ENCODE measurements around the gene SLC19A1. TPM values are rescaled to one million over a fixed set of nuclear protein-coding genes. Genes with fewer than 3 reads are reported as not detected.
A peak's percentile ranks its signal among the peaks of the same experiment; 100 is the strongest.

The SLC19A1 gene
- total RNA-seq, 1 experiment from 2014 or later, result 25.0 TPM

DNA sequence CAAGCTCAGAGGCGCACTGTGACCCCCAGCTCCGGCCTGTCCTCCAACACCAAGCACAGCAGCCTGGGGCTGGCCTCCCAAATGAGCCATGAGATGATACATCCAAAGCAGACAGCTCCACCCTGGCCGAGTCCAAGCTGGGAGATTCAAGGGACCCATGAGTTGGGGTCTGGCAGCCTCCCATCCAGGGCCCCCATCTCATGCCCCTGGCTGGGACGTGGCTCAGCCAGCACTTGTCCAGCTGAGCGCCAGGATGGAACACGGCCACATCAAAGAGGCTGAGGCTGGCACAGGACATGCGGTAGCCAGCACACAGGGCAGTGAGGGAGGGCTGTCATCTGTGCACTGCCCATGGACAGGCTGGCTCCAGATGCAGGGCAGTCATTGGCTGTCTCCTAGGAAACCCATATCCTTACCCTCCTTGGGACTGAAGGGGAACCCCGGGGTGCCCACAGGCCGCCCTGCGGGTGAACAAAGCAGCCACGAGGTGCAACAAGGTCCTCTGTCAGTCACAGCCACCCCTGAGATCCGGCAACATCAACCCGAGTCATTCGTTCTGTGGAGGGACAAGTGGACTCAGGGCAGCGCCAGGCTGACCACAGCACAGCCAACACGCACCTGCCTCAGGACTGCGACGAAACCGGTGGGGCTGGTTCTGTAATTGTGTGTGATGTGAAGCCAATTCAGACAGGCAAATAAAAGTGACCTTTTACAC lies 29.1 kb downstream of the SLC19A1 start:
- no peak for TF ChIP-seq EZH2 (IDR thresholded peaks at IDR 0.05; ENCODE audit: low read depth)
- TF ChIP-seq, protein P1, sequence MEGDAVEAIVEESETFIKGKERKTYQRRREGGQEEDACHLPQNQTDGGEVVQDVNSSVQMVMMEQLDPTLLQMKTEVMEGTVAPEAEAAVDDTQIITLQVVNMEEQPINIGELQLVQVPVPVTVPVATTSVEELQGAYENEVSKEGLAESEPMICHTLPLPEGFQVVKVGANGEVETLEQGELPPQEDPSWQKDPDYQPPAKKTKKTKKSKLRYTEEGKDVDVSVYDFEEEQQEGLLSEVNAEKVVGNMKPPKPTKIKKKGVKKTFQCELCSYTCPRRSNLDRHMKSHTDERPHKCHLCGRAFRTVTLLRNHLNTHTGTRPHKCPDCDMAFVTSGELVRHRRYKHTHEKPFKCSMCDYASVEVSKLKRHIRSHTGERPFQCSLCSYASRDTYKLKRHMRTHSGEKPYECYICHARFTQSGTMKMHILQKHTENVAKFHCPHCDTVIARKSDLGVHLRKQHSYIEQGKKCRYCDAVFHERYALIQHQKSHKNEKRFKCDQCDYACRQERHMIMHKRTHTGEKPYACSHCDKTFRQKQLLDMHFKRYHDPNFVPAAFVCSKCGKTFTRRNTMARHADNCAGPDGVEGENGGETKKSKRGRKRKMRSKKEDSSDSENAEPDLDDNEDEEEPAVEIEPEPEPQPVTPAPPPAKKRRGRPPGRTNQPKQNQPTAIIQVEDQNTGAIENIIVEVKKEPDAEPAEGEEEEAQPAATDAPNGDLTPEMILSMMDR (conservative IDR thresholded peaks at IDR 0.05), result no peak
- ChIA-PET CTCF (no interaction called here), POLR2A (ENCODE audit: unreplicated experiment) (no interaction called here)
- BruUV-seq (replicated peaks), result TSS peak; percentile 50
- Histone ChIP-seq H2AFZ (no peak overlapping the region), H3K27ac (peak overlapping the region; percentile 43), H3K79me2 (ENCODE audit: low read depth) (no peaks in the 10 kb centered on the region), H3K9me2 (ENCODE audit: insufficient read depth) (no peaks in the 10 kb centered on the region), H3K36me3 (ENCODE audit: low read depth) (0 out of 2 replicates have a peak, but pooled peaks cover under 1% of the 10 kb centered on the region), H3K4me2 (peak overlapping the region; percentile 65), H3K4me3 (no peak overlapping the region), H3K4me1 (replicated peaks; ENCODE audit: insufficient read depth) (peaks cover 55% of the 10 kb centered on the region), H4K20me1 (ENCODE audit: insufficient read depth) (no peaks in the 10 kb centered on the region), H3K9me3 (ENCODE audit: insufficient read depth, low read depth) (no peaks in the 10 kb centered on the region), H3F3A (ENCODE audit: insufficient read depth, low read depth) (peaks cover 36% of the 10 kb centered on the region; the same call in 1 of the 2 replicates), H3K27me3 (ENCODE audit: insufficient read depth, low read depth) (no peaks in the 10 kb centered on the region)
- intact Hi-C loops (cut with micrococcal nuclease; ENCODE audit: unreplicated experiment), result loop anchor here (5.0 kb wide), 1 partner anchor 39 kb away; no protein-coding TSS in a partner anchor
- peak; percentile 86 to 92 for DNase-seq

DNA sequence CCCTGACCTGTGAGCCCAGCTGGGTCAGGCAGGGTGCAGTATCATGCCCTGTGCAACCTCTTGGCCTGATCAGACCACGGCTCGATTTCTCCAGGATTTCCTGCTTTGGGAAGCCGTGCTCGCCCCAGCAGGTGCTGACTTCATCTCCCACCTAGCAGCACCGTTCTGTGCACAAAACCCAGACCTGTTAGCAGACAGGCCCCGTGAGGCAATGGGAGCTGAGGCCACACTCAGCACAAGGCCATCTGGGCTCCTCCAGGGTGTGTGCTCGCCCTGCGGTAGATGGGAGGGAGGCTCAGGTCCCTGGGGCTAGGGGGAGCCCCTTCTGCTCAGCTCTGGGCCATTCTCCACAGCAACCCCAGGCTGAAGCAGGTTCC lies 29.6 kb downstream of the SLC19A1 start:
- Histone ChIP-seq H3K4me1 (replicated peaks; ENCODE audit: insufficient read depth) (peaks cover 50% of the 10 kb centered on the region), H3K4me3 (no peak overlapping the region), H4K20me1 (ENCODE audit: insufficient read depth) (no peaks in the 10 kb centered on the region), H2AFZ (no peak overlapping the region), H3K27me3 (ENCODE audit: insufficient read depth, low read depth) (no peaks in the 10 kb centered on the region), H3K9me2 (ENCODE audit: insufficient read depth) (no peaks in the 10 kb centered on the region), H3K4me2 (peak overlapping the region; percentile 65), H3F3A (ENCODE audit: insufficient read depth, low read depth) (peaks cover 32% of the 10 kb centered on the region; the same call in 1 of the 2 replicates), H3K79me2 (ENCODE audit: low read depth) (no peaks in the 10 kb centered on the region), H3K36me3 (ENCODE audit: low read depth) (no peaks in the 10 kb centered on the region), H3K9me3 (ENCODE audit: insufficient read depth, low read depth) (no peaks in the 10 kb centered on the region), H3K27ac (peak overlapping the region; percentile 43)
- ChIA-PET POLR2A (ENCODE audit: unreplicated experiment) (no interaction called here), CTCF (no interaction called here)
- no peak for DNase-seq
- no TSS peak for BruUV-seq (replicated peaks)
- intact Hi-C loops (cut with micrococcal nuclease; ENCODE audit: unreplicated experiment), result loop anchor here (5.0 kb wide), 1 partner anchor 40 kb away; no protein-coding TSS in a partner anchor
- TF ChIP-seq, protein P1 (conservative IDR thresholded peaks at IDR 0.05), result no peak
- TF ChIP-seq EZH2 (IDR thresholded peaks at IDR 0.05; ENCODE audit: low read depth), result no peak

DNA sequence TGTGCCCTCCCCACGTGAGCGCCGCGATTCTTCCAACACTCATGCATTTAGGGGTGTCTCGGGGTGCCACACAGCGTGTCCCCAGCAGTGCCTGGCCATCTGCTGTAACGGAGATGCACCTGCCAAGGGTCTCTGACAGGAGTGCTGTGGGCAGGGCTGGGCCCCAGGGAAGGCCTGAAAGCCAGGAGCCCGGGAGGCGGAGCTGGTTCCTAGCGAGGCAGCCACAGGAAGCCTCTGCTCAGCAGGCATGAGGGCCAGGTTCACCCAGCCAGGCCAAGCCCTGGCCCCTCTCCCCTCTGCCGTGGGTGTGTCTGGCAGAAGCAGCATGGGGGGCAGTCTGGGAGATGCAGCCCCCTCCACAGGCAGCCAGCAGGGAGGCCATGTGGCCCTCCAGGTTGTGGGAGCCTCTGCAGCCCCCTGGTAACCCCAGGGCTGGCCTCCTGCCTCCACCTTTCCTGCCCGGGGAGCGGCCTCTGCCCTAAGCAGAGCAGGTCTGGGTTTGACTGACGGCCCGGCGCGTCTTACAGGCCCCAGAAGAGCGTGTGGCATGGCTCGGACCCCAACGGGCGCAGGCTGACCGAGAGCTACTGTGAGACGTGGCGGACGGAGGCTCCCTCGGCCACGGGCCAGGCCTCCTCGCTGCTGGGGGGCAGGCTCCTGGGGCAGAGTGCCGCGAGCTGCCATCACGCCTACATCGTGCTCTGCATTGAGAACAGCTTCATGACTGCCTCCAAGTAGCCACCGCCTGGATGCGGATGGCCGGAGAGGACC lies 30.4 kb downstream of the SLC19A1 start:
- no TSS peak for BruUV-seq (replicated peaks)
- ChIA-PET POLR2A (ENCODE audit: unreplicated experiment) (no interaction called here), CTCF (no interaction called here)
- H3F3A ChIP-seq (ENCODE audit: insufficient read depth, low read depth), result peaks cover 32% of the 10 kb centered on the region; the same call in 1 of the 2 replicates
- no peaks in the 10 kb centered on the region for H3K9me2 ChIP-seq (ENCODE audit: insufficient read depth)
- H3K27ac ChIP-seq, result no peak overlapping the region; the same call in 1 of the 2 replicates
- no peak for DNase-seq
- H3K4me3 ChIP-seq, result no peak overlapping the region
- peak overlapping the region; percentile 65; the same call in 1 of the 2 replicates for H3K4me2 ChIP-seq
- TF ChIP-seq, protein P1 (conservative IDR thresholded peaks at IDR 0.05), result no peak
- no peak for TF ChIP-seq EZH2 (IDR thresholded peaks at IDR 0.05; ENCODE audit: low read depth)
- intact Hi-C loops (cut with micrococcal nuclease; ENCODE audit: unreplicated experiment), result loop anchor here (5.0 kb wide), 1 partner anchor 40 kb away; no protein-coding TSS in a partner anchor
- H4K20me1 ChIP-seq (ENCODE audit: insufficient read depth), result no peaks in the 10 kb centered on the region
- H3K4me1 ChIP-seq (replicated peaks; ENCODE audit: insufficient read depth), result peaks cover 44% of the 10 kb centered on the region
- no peaks in the 10 kb centered on the region for H3K36me3 ChIP-seq (ENCODE audit: low read depth)
- no peaks in the 10 kb centered on the region for H3K27me3 ChIP-seq (ENCODE audit: insufficient read depth, low read depth)
- H2AFZ ChIP-seq, result no peak overlapping the region
- no peaks in the 10 kb centered on the region for H3K9me3 ChIP-seq (ENCODE audit: insufficient read depth, low read depth)
- H3K79me2 ChIP-seq (ENCODE audit: low read depth), result no peaks in the 10 kb centered on the region

Data from PC-9 (cell line).